GM13977 (cell line): ENCODE measurements around the gene PATE2.

Experiments
- DNase-seq: peaks from one replicate; pipeline ENCODE4 v3.0.0; 2012; ENCODE audit warnings: low spot score
- CTCF ChIP-seq: IDR thresholded peaks from 2 replicates; pipeline ENCODE4 v1.5.1; 2012; ENCODE audit warnings: mild to moderate bottlenecking, control low read depth; ENCODE audit not compliant: insufficient read depth; ENCODE audit errors: extremely low read depth, missing control alignments
- in situ Hi-C: fragments of 300-500 bp; cut with MboI; formaldehyde crosslinking; loops from one replicate; pipeline ENCODE4 v1.12.0; 2022; ENCODE audit warnings: low sequenced_read_pairs, low pct_unique_long_range_greater_than_20kb, mixed read lengths, inconsistent platforms; ENCODE audit not compliant: unreplicated experiment

The PATE2 gene

GRCh38 chr11:125784678-125785077, 6.0 kb upstream of the PATE2 start:
- DNase-seq: no peak
- in situ Hi-C loops: no loop called here
- no peak for TF ChIP-seq CTCF

DNA sequence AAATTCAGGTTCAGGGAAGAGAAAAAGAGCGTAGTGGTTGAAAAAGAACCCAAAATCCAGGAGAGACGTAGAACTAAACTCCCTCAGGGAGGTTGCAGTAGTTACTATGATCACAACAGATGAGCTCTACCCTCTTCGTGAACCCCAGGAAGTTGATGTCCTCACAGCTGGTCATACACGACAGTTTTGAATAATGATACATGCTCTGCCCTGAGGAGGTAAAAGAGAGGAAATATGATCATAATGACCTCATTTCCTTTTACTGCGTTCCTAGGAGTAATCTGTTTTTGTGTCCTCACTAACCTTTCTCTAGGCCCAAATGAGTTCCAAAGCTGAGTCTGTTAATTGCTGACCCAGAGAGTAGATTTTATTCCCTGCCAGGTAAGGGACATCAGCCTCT, 1.3 kb downstream of the PATE2 start:
- DNase-seq: no peak
- no peak for TF ChIP-seq CTCF
- in situ Hi-C loops: no loop called here

GRCh38 chr11:125773516-125773915, 5.1 kb downstream of the PATE2 start:
- no peak for TF ChIP-seq CTCF
- DNase-seq: no peak
- in situ Hi-C loops: no loop called here

GRCh38 chr11:125772834-125773505, 5.7 kb downstream of the PATE2 start:
- in situ Hi-C loops: no loop called here
- no peak for DNase-seq

GRCh38 chr11:125770583-125770982, 8.0 kb downstream of the PATE2 start:
- TF ChIP-seq CTCF: no peak
- no peak for DNase-seq
- in situ Hi-C loops: no loop called here

More at GRCh38 chr11:125772834-125773505, 5.7 kb downstream of the PATE2 start:
- no peak for TF ChIP-seq CTCF

DNA sequence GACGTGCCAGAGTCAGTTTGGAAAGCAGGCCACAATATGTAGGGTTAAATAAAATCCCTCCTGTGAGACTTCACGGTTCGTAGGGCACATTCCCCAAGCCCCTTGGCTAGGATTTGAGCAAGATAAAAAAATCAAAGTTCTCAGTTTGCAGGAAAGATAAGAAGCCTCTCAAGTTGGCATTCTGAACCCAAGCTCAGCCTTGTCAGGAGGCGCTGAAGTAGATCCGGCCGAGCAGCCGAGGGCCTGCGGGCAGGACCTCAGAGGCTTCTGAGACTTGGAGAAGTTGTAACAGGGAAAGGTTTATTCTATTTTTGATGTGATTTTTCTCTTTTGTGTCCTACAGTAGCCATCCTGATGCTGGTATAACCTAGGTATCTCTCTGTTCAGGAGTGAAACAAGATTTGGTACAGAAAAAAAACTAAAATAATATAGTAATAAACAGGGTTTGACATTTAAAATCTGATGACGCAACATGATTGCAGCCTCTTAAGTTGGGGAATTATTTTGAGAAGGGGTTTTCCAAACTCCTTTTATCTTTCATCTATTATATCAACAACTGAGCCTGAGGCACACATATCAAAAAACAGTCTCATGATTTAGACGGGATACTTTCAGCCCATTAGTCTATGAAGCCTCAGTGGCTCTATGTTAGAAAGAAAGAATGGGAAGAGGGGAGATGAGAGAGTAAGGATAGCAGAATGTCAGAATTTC, 10.1 kb downstream of the PATE2 start:
- DNase-seq: no peak
- in situ Hi-C loops: no loop called here
- no peak for TF ChIP-seq CTCF
